Measurements from ENCODE around the gene PLCD3. TPM values are rescaled to one million over a fixed set of nuclear protein-coding genes. Genes with fewer than 3 reads are reported as not detected.

Gene PLCD3
- polyA plus RNA-seq, 4 donors, result 7.8 to 23.1 (median 11.2) TPM

Other genes with a start within 250 kb of the PLCD3 start
- gene EFTUD2, start 233.1 kb downstream of the PLCD3 start, polyA plus RNA-seq, result 10 to 100 TPM; 19.9 to 71.2 (median 33.8) TPM
- gene GFAP, start 217.0 kb downstream of the PLCD3 start, polyA plus RNA-seq, result 1 to 10 TPM in 1 of 4 donors, under 1 TPM in 2, not detected in 1; 0.32 to 1.3 (median 0.45) TPM
- gene KIF18B, start 184.7 kb downstream of the PLCD3 start, polyA plus RNA-seq, result 1 to 10 TPM in 2 of 4 donors, under 1 TPM in 2; 0.27 to 9.5 (median 3.8) TPM
- gene C1QL1, start 164.2 kb downstream of the PLCD3 start, polyA plus RNA-seq, result 1 to 10 TPM in 3 of 4 donors, not detected in 1; 1.3 to 5.4 (median 2.6) TPM
- 10 to 100 TPM in 2 of 4 donors, 1 to 10 TPM in 2; 4.2 to 22.5 (median 11.4) TPM for gene DCAKD, start 80.9 kb downstream of the PLCD3 start, polyA plus RNA-seq
- 100 to 1,000 TPM in 1 of 4 donors, 10 to 100 TPM in 3; 38.9 to 131 (median 72.0) TPM for gene NMT1, start 71.2 kb downstream of the PLCD3 start, polyA plus RNA-seq
- gene ACBD4, start 3.2 kb upstream of the PLCD3 start, polyA plus RNA-seq, result 100 to 1,000 TPM in 2 of 4 donors, 10 to 100 TPM in 2; 18.1 to 184 (median 93.2) TPM
- gene HEXIM1, start 16.0 kb upstream of the PLCD3 start, polyA plus RNA-seq, result 10 to 100 TPM; 17.5 to 51.7 (median 42.4) TPM
- 10 to 100 TPM; 11.2 to 13.3 (median 12.1) TPM for gene HEXIM2, start 29.4 kb upstream of the PLCD3 start, polyA plus RNA-seq
- gene FMNL1, start 89.4 kb upstream of the PLCD3 start, polyA plus RNA-seq, result 10 to 100 TPM in 1 of 4 donors, 1 to 10 TPM in 3; 3.1 to 15.4 (median 6.9) TPM
- gene SPATA32, start 129.6 kb upstream of the PLCD3 start, polyA plus RNA-seq, result under 1 TPM in 2 of 4 donors, not detected in 2; 0.04 to 0.32 TPM
- 10 to 100 TPM in 3 of 4 donors, 1 to 10 TPM in 1; 6.4 to 19.2 (median 11.1) TPM for gene MAP3K14, start 184.5 kb upstream of the PLCD3 start, polyA plus RNA-seq